ENCODE results near the gene SEMA4C. TPM values are rescaled to one million over a fixed set of nuclear protein-coding genes. Genes with fewer than 3 reads are reported as not detected.

Gene SEMA4C
- polyA plus RNA-seq, 1 donor from 2014 or later, result 88.7 TPM

GRCh38 chr2:96913117-96913397 is 43.2 kb upstream of the SEMA4C start (continued):
- TF ChIP-seq EZH2 (IDR thresholded peaks at IDR 0.05; ENCODE audit: borderline replicate concordance, insufficient read depth, low read length, poor library complexity, severe bottlenecking), result no peak

- Histone ChIP-seq H3K79me2 (replicated peaks; ENCODE audit: insufficient read depth, low read length) (no peaks in the 10 kb centered on the region), H3K4me3 (ENCODE audit: low read length) (no peak overlapping the region), H3K27ac (ENCODE audit: low read length) (no peak overlapping the region), H3K36me3 (ENCODE audit: insufficient read depth, low read length) (no peaks in the 10 kb centered on the region), H3K9me2 (ENCODE audit: insufficient read depth, low read length) (no peaks in the 10 kb centered on the region), H2AFZ (ENCODE audit: low read depth, low read length) (no peak overlapping the region), H3K27me3 (ENCODE audit: insufficient read depth, low read depth, low read length) (no peaks in the 10 kb centered on the region), H4K20me1 (ENCODE audit: insufficient read depth) (no peaks in the 10 kb centered on the region), H3K9ac (ENCODE audit: low read length) (no peak overlapping the region), H3F3A (ENCODE audit: insufficient read depth, low read length, poor library complexity, severe bottlenecking) (no peaks in the 10 kb centered on the region), H3K9me3 (ENCODE audit: low read length) (no peaks in the 10 kb centered on the region), H3K4me2 (ENCODE audit: low read length) (no peak overlapping the region)
- TF ChIP-seq RAD21 (conservative IDR thresholded peaks at IDR 0.05) (no peak), TAF1 (IDR thresholded peaks at IDR 0.05; ENCODE audit: low read depth) (no peak), REST (IDR thresholded peaks at IDR 0.05; ENCODE audit: borderline replicate concordance) (no peak), POLR2AphosphoS5 (IDR thresholded peaks at IDR 0.05) (no peak), MXI1 (conservative IDR thresholded peaks at IDR 0.05; ENCODE audit: poor library complexity, severe bottlenecking) (no peak), CTCF (IDR thresholded peaks at IDR 0.05; ENCODE audit: poor library complexity, severe bottlenecking) (no peak), EZH2 (IDR thresholded peaks at IDR 0.05; ENCODE audit: borderline replicate concordance, insufficient read depth, low read length, poor library complexity, severe bottlenecking) (no peak), EP300 (conservative IDR thresholded peaks at IDR 0.05; ENCODE audit: poor library complexity, severe bottlenecking) (no peak), SMC3 (conservative IDR thresholded peaks at IDR 0.05; ENCODE audit: poor library complexity) (no peak)
Observed at GRCh38 chr2:96912346-96913116, 42.7 kb upstream of the SEMA4C start.

- TF ChIP-seq EP300 (conservative IDR thresholded peaks at IDR 0.05; ENCODE audit: poor library complexity, severe bottlenecking) (no peak), SMC3 (conservative IDR thresholded peaks at IDR 0.05; ENCODE audit: poor library complexity) (no peak), REST (IDR thresholded peaks at IDR 0.05; ENCODE audit: borderline replicate concordance) (no peak), EZH2 (IDR thresholded peaks at IDR 0.05; ENCODE audit: borderline replicate concordance, insufficient read depth, low read length, poor library complexity, severe bottlenecking) (no peak), TAF1 (IDR thresholded peaks at IDR 0.05; ENCODE audit: low read depth) (no peak), MXI1 (conservative IDR thresholded peaks at IDR 0.05; ENCODE audit: poor library complexity, severe bottlenecking) (no peak), POLR2AphosphoS5 (IDR thresholded peaks at IDR 0.05) (no peak)
- H3K36me3 ChIP-seq (ENCODE audit: insufficient read depth, low read length), result no peaks in the 10 kb centered on the region
- no peaks in the 10 kb centered on the region for H3F3A ChIP-seq (ENCODE audit: insufficient read depth, low read length, poor library complexity, severe bottlenecking)
- no peaks in the 10 kb centered on the region for H3K27me3 ChIP-seq (ENCODE audit: insufficient read depth, low read depth, low read length)
- no peak overlapping the region for H2AFZ ChIP-seq (ENCODE audit: low read depth, low read length)
- no peaks in the 10 kb centered on the region for H3K9me3 ChIP-seq (ENCODE audit: low read length)
- H3K4me3 ChIP-seq (ENCODE audit: low read length), result no peak overlapping the region
- H4K20me1 ChIP-seq (ENCODE audit: insufficient read depth), result no peaks in the 10 kb centered on the region
- H3K9me2 ChIP-seq (ENCODE audit: insufficient read depth, low read length), result no peaks in the 10 kb centered on the region
- no peak overlapping the region for H3K9ac ChIP-seq (ENCODE audit: low read length)
- H3K27ac ChIP-seq (ENCODE audit: low read length), result no peak overlapping the region
- no peak overlapping the region for H3K4me2 ChIP-seq (ENCODE audit: low read length)
- no peaks in the 10 kb centered on the region for H3K79me2 ChIP-seq (replicated peaks; ENCODE audit: insufficient read depth, low read length)
Observed at GRCh38 chr2:96909611-96910021, 39.7 kb upstream of the SEMA4C start.

Data from neural cell (in vitro differentiated cells).